ENCODE results near the gene LSAMP. TPM values are rescaled to one million over a fixed set of nuclear protein-coding genes. Genes with fewer than 3 reads are reported as not detected.

The LSAMP gene
- total and polyA plus RNA-seq, 2 of the 8 experiments (the other 6 are each of a cell fraction or from before 2014, with no cell fraction given), result 1.8 to 5.7 TPM

DNA sequence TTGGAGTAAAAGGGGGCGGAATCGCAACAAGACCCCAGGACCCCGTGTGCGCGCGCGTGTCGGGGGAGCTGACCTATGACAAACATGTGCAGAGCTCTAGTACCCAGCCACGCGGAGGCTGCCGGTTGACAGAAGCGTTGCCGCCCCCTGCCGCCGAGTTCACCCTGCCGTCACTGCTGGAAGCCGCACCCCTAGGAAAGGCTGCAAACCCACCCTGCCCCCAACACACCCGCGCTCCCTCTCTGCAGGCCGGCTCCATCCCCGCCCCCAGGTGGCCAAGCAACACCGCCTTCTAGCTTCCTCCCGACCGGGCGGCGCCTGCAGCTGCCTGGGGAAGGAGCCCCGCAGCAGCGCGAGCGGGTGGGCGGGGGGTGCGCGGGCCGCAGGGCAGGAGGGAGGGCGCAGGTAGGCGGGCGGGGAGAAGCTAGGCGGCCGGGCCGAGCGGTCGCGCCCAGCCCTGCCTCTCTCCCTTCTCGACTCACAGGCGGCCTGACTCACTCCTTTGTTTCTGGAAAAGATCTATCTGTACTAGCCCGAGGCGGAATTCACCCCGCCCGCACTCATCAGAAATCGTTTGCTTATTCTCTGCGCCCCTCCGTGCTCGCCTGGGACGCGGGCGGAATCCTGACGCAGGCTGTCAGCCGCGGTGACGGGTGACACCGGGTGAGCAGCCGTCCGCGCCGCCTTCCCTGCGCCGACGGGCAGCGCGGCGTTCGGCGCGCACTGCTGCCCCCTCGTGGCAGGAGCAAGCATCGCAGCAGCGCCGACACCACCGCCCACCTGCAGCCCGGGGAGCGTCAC is 661.1 kb downstream of the LSAMP start (continued):
- peak; percentile 26; the same call in 1 of the 2 replicates for TF ChIP-seq TBP (IDR thresholded peaks at IDR 0.05; ENCODE audit: low read depth, low read length)
- TF ChIP-seq RAD21 (IDR thresholded peaks at IDR 0.05 in 1 of 2, conservative IDR thresholded peaks at IDR 0.05 in 1 of 2; ENCODE audit: low read depth in 2 of 2, low read length in 2 of 2), result peak; percentile 82 to 87
- peak; percentile 78 for TF ChIP-seq KDM4A (IDR thresholded peaks at IDR 0.05; ENCODE audit: low read depth, low read length, severe bottlenecking)
- no peak for TF ChIP-seq ZNF274 (IDR thresholded peaks at IDR 0.05; ENCODE audit: borderline replicate concordance, extremely low read depth, low read length)
- no peak for TF ChIP-seq BACH1 (IDR thresholded peaks at IDR 0.05; ENCODE audit: low read length)
- TF ChIP-seq, protein P1, sequence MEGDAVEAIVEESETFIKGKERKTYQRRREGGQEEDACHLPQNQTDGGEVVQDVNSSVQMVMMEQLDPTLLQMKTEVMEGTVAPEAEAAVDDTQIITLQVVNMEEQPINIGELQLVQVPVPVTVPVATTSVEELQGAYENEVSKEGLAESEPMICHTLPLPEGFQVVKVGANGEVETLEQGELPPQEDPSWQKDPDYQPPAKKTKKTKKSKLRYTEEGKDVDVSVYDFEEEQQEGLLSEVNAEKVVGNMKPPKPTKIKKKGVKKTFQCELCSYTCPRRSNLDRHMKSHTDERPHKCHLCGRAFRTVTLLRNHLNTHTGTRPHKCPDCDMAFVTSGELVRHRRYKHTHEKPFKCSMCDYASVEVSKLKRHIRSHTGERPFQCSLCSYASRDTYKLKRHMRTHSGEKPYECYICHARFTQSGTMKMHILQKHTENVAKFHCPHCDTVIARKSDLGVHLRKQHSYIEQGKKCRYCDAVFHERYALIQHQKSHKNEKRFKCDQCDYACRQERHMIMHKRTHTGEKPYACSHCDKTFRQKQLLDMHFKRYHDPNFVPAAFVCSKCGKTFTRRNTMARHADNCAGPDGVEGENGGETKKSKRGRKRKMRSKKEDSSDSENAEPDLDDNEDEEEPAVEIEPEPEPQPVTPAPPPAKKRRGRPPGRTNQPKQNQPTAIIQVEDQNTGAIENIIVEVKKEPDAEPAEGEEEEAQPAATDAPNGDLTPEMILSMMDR (IDR thresholded peaks at IDR 0.05; ENCODE audit: control extremely low read depth in 1 of 3, insufficient read depth in 1 of 3, low read depth in 1 of 3, low read length in 3 of 3), result peak; percentile 90 to 99 (median 92)
- no peak for TF ChIP-seq CEBPB (IDR thresholded peaks at IDR 0.05; ENCODE audit: low read depth, low read length)
- TF ChIP-seq NANOG (IDR thresholded peaks at IDR 0.05; ENCODE audit: insufficient read depth, low read depth, low read length, poor library complexity, severe bottlenecking), result no peak
- TF ChIP-seq RFX5 (IDR thresholded peaks at IDR 0.05; ENCODE audit: borderline replicate concordance, low read depth, low read length), result no peak
- no peak for TF ChIP-seq FOSL1 (IDR thresholded peaks at IDR 0.05; ENCODE audit: insufficient read depth, low read depth, low read length)
- TF ChIP-seq SP1 (IDR thresholded peaks at IDR 0.05; ENCODE audit: low read depth, low read length), result no peak
- no peak for TF ChIP-seq CBX8 (IDR thresholded peaks at IDR 0.05; ENCODE audit: borderline replicate concordance, low read depth, low read length)
- peak; percentile 97 for TF ChIP-seq ASH2L (IDR thresholded peaks at IDR 0.05; ENCODE audit: low read length)
- TF ChIP-seq HDAC6 (IDR thresholded peaks at IDR 0.05; ENCODE audit: low read depth, low read length), result no peak
- no peak for TF ChIP-seq TAF7 (optimal IDR thresholded peaks at IDR 0.05; ENCODE audit: borderline replicate concordance, low read depth, low read length)
- no peak for TF ChIP-seq SIRT6 (IDR thresholded peaks at IDR 0.05; ENCODE audit: low read length)
- peak; percentile 37; the same call in 1 of the 2 replicates for TF ChIP-seq PHF8 (conservative IDR thresholded peaks at IDR 0.05; ENCODE audit: low read depth, low read length)
- TF ChIP-seq, protein P2, sequence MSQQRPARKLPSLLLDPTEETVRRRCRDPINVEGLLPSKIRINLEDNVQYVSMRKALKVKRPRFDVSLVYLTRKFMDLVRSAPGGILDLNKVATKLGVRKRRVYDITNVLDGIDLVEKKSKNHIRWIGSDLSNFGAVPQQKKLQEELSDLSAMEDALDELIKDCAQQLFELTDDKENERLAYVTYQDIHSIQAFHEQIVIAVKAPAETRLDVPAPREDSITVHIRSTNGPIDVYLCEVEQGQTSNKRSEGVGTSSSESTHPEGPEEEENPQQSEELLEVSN (IDR thresholded peaks at IDR 0.05), result peak; percentile 72
- no peak; the same call in 1 of the 2 replicates for TF ChIP-seq YY1 (IDR thresholded peaks at IDR 0.05; ENCODE audit: low read depth, low read length)
- no peak for TF ChIP-seq CHD1 (IDR thresholded peaks at IDR 0.05; ENCODE audit: low read depth, low read length)
- peak; percentile 13; the same call in 1 of the 2 replicates for TF ChIP-seq TAF1 (IDR thresholded peaks at IDR 0.05; ENCODE audit: low read depth, low read length)

All from H1 (cell line).